Panc1 (cell line): Measurements from ENCODE around the gene ANKMY1. TPM values are rescaled to one million over a fixed set of nuclear protein-coding genes. Genes with fewer than 3 reads are reported as not detected.
"Not testable (repeated sequence)": the region's sequence is repeated elsewhere in the genome, so short reads cannot be mapped to it uniquely, and the experiment has no call there.

Experiments used
- ATAC-seq: fragments of 200-7000 bp; cut with Tn5 transposase; 2 replicates; pipeline ENCODE4 v1.9.1; 2020; ENCODE audit warnings: mild to moderate bottlenecking, moderate library complexity
- BruUV-seq: library from RNA; stranded (reverse); fragments of 400-500 nt; replicated peaks from 2 replicates; lab custom pipeline; 2021; lab: Mats Ljungman, UMichigan
- CTCF ChIA-PET: fragments of 300-600 bp; sonication (Branson Sonifier 250); formaldehyde crosslinking; loops from one replicate; lab custom pipeline; 2022; ENCODE audit warnings: antibody characterized with exemption; lab: Charles Lee
- POLR2A ChIA-PET: fragments of 300-600 bp; sonication (Branson Sonifier 250); formaldehyde crosslinking; loops from one replicate; lab custom pipeline; 2022; ENCODE audit warnings: antibody characterized with exemption; lab: Charles Lee
- DNase-seq: peaks from one replicate; pipeline ENCODE4 v3.0.0-alpha.2; 2010; ENCODE audit warnings: low read depth, low spot score
- H3K27ac ChIP-seq: 2 replicates; pipeline ENCODE4 v1.5.1; 2011; ENCODE audit warnings: mild to moderate bottlenecking, low read length, inconsistent platforms
- H3K27me3 ChIP-seq: fragments of 200-500 bp; sonication (Bioruptor generic); 2 replicates; pipeline ENCODE4 v1.6.0; 2014; ENCODE audit warnings: low read length, inconsistent platforms; ENCODE audit not compliant: control insufficient read depth, insufficient read depth
- H3K36me3 ChIP-seq: fragments of 200-500 bp; sonication (Bioruptor generic); 2 replicates; pipeline ENCODE4 v1.5.1; 2014; ENCODE audit warnings: inconsistent platforms, mild to moderate bottlenecking, low read length, moderate library complexity; ENCODE audit not compliant: control insufficient read depth, insufficient read depth
- H3K4me1 ChIP-seq: 2 replicates; pipeline ENCODE4 v1.5.1; 2011; ENCODE audit warnings: inconsistent platforms, mild to moderate bottlenecking, low read length, moderate library complexity; ENCODE audit not compliant: control insufficient read depth, insufficient read depth
- H3K4me3 ChIP-seq, 2 experiments: 2 replicates each; pipeline ENCODE4 v1.5.1; 2011 to 2012; ENCODE audit warnings: low read depth in 2 of 2, low read length in 2 of 2, mild to moderate bottlenecking in 2 of 2, inconsistent platforms in 1 of 2, moderate library complexity in 1 of 2
- H3K9me3 ChIP-seq: fragments of 200-500 bp; sonication (Bioruptor generic); 2 replicates; pipeline ENCODE4 v1.5.1; 2014; ENCODE audit warnings: low read depth, mild to moderate bottlenecking, inconsistent platforms, low read length, moderate library complexity; ENCODE audit not compliant: control insufficient read depth, insufficient read depth
- POLR2AphosphoS5 ChIP-seq: IDR thresholded peaks from 2 replicates; pipeline ENCODE4 v1.6.1; 2012; ENCODE audit warnings: mild to moderate bottlenecking, low read depth, low read length, moderate library complexity
- SIN3A ChIP-seq: IDR thresholded peaks from 2 replicates; pipeline ENCODE4 v1.6.1; 2012; ENCODE audit warnings: low read depth, mild to moderate bottlenecking, low read length, moderate library complexity, borderline replicate concordance; ENCODE audit not compliant: insufficient read depth
- TCF7L2 ChIP-seq: IDR thresholded peaks from 2 replicates; pipeline ENCODE4 v1.6.1; 2011; ENCODE audit warnings: mild to moderate bottlenecking, low read depth, low read length, inconsistent platforms
- in situ Hi-C: cut with HindIII; loops from 2 replicates; pipeline ENCODE4 v1.10.0; 2016; ENCODE audit warnings: low sequenced_read_pairs, low pct_unique_long_range_greater_than_20kb
- intact Hi-C: fragments of 100-400 bp; cut with micrococcal nuclease; formaldehyde crosslinking; loops from one replicate; pipeline ENCODE4 v1.10.0; 2022; ENCODE audit not compliant: unreplicated experiment
- total RNA-seq: library from RNA; stranded (reverse); gene quantifications from one replicate; pipeline ENCODE4 v1.2.1, GENCODE V29; 2021; ENCODE audit not compliant: unreplicated experiment
- TF ChIP-seq, protein P1 (sequence below), 2 experiments: IDR thresholded peaks; 2 replicates each; pipeline ENCODE4 v1.6.1; 2011 to 2012; ENCODE audit warnings: low read depth in 2 of 2, control low read depth in 1 of 2, low read length in 1 of 2, mild to moderate bottlenecking in 1 of 2, moderate library complexity in 1 of 2; ENCODE audit not compliant: insufficient read depth in 1 of 2
- TF ChIP-seq, protein P2 (sequence below): fragments of 450-650 bp; IDR thresholded peaks from 2 replicates; pipeline ENCODE4 v1.5.1; 2017; ENCODE audit warnings: mild to moderate bottlenecking

ANKMY1 gene
- total RNA-seq, 1 experiment from 2014 or later = 19.5 TPM

DNA sequence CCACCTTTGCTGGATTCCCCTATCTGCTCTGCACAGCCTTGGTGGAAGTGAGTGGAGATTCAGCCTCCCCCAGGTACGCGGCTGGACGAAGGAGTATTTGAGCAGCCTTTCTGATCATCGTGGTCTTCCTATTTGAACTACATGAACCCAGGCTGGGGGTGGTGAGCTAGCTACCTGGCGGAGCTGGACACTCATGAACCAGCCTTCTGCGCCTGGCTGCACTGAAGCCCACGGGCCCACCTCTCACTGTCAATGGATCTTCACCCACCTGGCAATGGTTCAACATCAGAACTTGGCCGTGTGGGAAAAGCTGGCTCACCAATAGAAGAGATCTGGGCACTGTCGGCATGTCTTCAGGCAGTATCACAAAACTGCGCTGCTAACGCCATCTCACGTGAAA is 35.4 kb downstream of the ANKMY1 start:
- intact Hi-C loops (no loop called here), in situ Hi-C loops (no loop called here)
- ATAC-seq = no peak
- Histone ChIP-seq H3K27ac (no peak overlapping the region), H3K4me1 (no peaks in the 10 kb centered on the region), H3K9me3 (peaks cover 20% of the 10 kb centered on the region; the same call in 1 of the 2 replicates), H3K4me3 (no peak overlapping the region), H3K27me3 (no peaks in the 10 kb centered on the region), H3K36me3 (no peaks in the 10 kb centered on the region)
- TF ChIP-seq, protein P1, sequence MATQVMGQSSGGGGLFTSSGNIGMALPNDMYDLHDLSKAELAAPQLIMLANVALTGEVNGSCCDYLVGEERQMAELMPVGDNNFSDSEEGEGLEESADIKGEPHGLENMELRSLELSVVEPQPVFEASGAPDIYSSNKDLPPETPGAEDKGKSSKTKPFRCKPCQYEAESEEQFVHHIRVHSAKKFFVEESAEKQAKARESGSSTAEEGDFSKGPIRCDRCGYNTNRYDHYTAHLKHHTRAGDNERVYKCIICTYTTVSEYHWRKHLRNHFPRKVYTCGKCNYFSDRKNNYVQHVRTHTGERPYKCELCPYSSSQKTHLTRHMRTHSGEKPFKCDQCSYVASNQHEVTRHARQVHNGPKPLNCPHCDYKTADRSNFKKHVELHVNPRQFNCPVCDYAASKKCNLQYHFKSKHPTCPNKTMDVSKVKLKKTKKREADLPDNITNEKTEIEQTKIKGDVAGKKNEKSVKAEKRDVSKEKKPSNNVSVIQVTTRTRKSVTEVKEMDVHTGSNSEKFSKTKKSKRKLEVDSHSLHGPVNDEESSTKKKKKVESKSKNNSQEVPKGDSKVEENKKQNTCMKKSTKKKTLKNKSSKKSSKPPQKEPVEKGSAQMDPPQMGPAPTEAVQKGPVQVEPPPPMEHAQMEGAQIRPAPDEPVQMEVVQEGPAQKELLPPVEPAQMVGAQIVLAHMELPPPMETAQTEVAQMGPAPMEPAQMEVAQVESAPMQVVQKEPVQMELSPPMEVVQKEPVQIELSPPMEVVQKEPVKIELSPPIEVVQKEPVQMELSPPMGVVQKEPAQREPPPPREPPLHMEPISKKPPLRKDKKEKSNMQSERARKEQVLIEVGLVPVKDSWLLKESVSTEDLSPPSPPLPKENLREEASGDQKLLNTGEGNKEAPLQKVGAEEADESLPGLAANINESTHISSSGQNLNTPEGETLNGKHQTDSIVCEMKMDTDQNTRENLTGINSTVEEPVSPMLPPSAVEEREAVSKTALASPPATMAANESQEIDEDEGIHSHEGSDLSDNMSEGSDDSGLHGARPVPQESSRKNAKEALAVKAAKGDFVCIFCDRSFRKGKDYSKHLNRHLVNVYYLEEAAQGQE (IDR thresholded peaks at IDR 0.05; ENCODE audit: insufficient read depth in 1 of 2, low read depth in 2 of 2, low read length in 1 of 2) = no peak
- TF ChIP-seq POLR2AphosphoS5 (no peak), TCF7L2 (no peak), SIN3A (no peak)
- TF ChIP-seq, protein P2, sequence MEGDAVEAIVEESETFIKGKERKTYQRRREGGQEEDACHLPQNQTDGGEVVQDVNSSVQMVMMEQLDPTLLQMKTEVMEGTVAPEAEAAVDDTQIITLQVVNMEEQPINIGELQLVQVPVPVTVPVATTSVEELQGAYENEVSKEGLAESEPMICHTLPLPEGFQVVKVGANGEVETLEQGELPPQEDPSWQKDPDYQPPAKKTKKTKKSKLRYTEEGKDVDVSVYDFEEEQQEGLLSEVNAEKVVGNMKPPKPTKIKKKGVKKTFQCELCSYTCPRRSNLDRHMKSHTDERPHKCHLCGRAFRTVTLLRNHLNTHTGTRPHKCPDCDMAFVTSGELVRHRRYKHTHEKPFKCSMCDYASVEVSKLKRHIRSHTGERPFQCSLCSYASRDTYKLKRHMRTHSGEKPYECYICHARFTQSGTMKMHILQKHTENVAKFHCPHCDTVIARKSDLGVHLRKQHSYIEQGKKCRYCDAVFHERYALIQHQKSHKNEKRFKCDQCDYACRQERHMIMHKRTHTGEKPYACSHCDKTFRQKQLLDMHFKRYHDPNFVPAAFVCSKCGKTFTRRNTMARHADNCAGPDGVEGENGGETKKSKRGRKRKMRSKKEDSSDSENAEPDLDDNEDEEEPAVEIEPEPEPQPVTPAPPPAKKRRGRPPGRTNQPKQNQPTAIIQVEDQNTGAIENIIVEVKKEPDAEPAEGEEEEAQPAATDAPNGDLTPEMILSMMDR = no peak
- BruUV-seq = no TSS peak
- DNase-seq = no peak
- ChIA-PET CTCF (no interaction called here), POLR2A (no interaction called here)

DNA sequence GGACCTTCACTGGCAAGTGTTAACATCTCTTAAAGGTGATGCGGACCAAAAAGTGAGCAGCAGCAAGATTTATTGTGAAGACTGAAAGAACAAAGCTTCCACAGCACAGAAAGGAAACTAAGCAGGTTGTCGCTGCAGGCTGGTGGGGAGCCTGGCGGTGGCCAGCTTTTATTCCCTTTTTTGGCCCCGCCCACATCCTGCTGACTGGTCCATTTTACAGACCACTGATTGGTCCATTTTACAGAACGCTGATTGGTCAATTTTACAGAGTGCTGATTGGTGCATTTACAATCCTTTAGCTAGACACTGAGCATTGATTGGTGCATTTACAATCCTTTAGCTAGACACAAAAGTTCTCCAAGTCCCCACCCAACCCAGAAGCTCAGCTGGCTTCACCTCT is 35.9 kb downstream of the ANKMY1 start:
- ATAC-seq, H3K27ac ChIP-seq, in situ Hi-C loops, DNase-seq, H3K36me3 ChIP-seq, intact Hi-C loops, H3K4me1 ChIP-seq, H3K27me3 ChIP-seq, H3K4me3 ChIP-seq, CTCF ChIA-PET, BruUV-seq, POLR2A ChIA-PET: not testable (repeated sequence)
- H3K9me3 ChIP-seq = peaks cover 20% of the 10 kb centered on the region; the same call in 1 of the 2 replicates

DNA sequence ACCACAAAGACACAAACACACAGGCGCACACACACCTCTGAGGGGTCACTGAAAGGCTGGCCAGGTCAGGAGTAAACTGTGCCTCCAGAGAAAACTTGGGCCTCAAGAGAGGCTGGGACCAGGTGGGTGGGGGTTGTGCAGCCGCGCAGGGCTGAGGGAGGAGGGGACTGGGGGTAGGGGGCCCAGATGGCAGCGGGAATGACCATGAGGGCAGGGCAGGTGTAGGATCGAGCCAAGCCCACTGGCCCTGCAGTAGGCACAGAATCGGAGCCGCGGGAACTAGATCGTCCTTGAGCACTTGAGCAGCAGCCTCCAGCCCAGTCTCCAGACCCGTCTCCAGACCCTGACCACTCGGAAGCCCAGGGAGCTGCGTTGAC is 36.8 kb downstream of the ANKMY1 start:
- in situ Hi-C loops = no loop called here
- DNase-seq = no peak
- Histone ChIP-seq H3K36me3 (no peaks in the 10 kb centered on the region), H3K9me3 (peaks cover 15% of the 10 kb centered on the region; the same call in 1 of the 2 replicates), H3K27ac (no peak overlapping the region), H3K4me3 (no peak overlapping the region), H3K27me3 (no peaks in the 10 kb centered on the region), H3K4me1 (no peaks in the 10 kb centered on the region)
- no peak for ATAC-seq
- POLR2A ChIA-PET = no interaction called here
- BruUV-seq = no TSS peak
- TF ChIP-seq TCF7L2 (no peak), SIN3A (no peak), POLR2AphosphoS5 (no peak)
- TF ChIP-seq, protein P1 (IDR thresholded peaks at IDR 0.05; ENCODE audit: insufficient read depth in 1 of 2, low read depth in 2 of 2, low read length in 1 of 2) = no peak
- TF ChIP-seq, protein P2 = no peak
- CTCF ChIA-PET = no interaction called here
- intact Hi-C loops = no loop called here
